Natural killer cell (primary cell): ENCODE measurements around the gene ACE2. TPM values are rescaled to one million over a fixed set of nuclear protein-coding genes. Genes with fewer than 3 reads are reported as not detected.

Experiments
- ATAC-seq, 3 donors: fragments of 150-1000 bp in 2 of 3; fragments of 200-7000 bp in 1 of 3; cut with Tn5 transposase; 1 replicate in 1 of 3; 2 replicates in 2 of 3; pipeline ENCODE4 v1.10.0; 2021; ENCODE audit warnings: mild to moderate bottlenecking in 2 of 3, moderate library complexity in 2 of 3
- DNase-seq, 2 donors: peaks; one replicate each; pipeline versions ENCODE4 v3.0.0 to v3.0.0-alpha.2; 2013 to 2021; ENCODE audit warnings: mixed read lengths in 1 of 2
- H3K27ac ChIP-seq: one replicate; pipeline ENCODE4 v1.5.1; 2013; ENCODE audit warnings: mild to moderate bottlenecking, low read length
- H3K27me3 ChIP-seq: one replicate; pipeline ENCODE4 v1.6.1; 2013; ENCODE audit warnings: low read length; ENCODE audit not compliant: control insufficient read depth, insufficient read depth
- H3K36me3 ChIP-seq: one replicate; pipeline ENCODE4 v1.6.1; 2013; ENCODE audit warnings: low read length; ENCODE audit not compliant: control insufficient read depth, insufficient read depth
- H3K4me1 ChIP-seq: one replicate; pipeline ENCODE4 v1.6.1; 2013; ENCODE audit warnings: low read length; ENCODE audit not compliant: control insufficient read depth, insufficient read depth
- H3K4me3 ChIP-seq: one replicate; pipeline ENCODE4 v1.5.1; 2013; ENCODE audit warnings: low read length
- H3K9me3 ChIP-seq: one replicate; pipeline ENCODE4 v1.6.1; 2013; ENCODE audit warnings: low read length; ENCODE audit not compliant: control insufficient read depth, insufficient read depth
- H3K27ac Mint-ChIP-seq, 2 donors: one replicate each; pipeline ENCODE4 v1.8.0; 2022; ENCODE audit warnings: mild to moderate bottlenecking in 2 of 2, mixed read lengths in 2 of 2, moderate library complexity in 1 of 2
- H3K27me3 Mint-ChIP-seq, 2 donors: one replicate each; pipeline ENCODE4 v1.8.0; 2022; ENCODE audit warnings: low read depth in 2 of 2, mixed read lengths in 2 of 2
- H3K36me3 Mint-ChIP-seq: one replicate; pipeline ENCODE4 v1.8.0; 2022; ENCODE audit warnings: mixed read lengths
- H3K4me1 Mint-ChIP-seq, 2 donors: one replicate each; pipeline ENCODE4 v1.8.0; 2022; ENCODE audit warnings: mixed read lengths in 2 of 2
- H3K4me3 Mint-ChIP-seq: one replicate; pipeline ENCODE4 v1.8.0; 2022; ENCODE audit warnings: mild to moderate bottlenecking, moderate library complexity, mixed read lengths
- H3K9me3 Mint-ChIP-seq, 2 donors: one replicate each; pipeline ENCODE4 v1.8.0; 2022; ENCODE audit warnings: mixed read lengths in 2 of 2
- WGBS: methylation state at CpG from one replicate; pipeline ENCODE4 v1.1.7; 2013; ENCODE audit warnings: missing lambda C conversion rate; ENCODE audit not compliant: insufficient coverage; 5-methylcytosine and 5-hydroxymethylcytosine counted together
- intact Hi-C: fragments of 100-400 bp; cut with micrococcal nuclease; formaldehyde crosslinking; loops from one replicate; pipeline ENCODE4 v1.14.2; 2022
- total RNA-seq, 4 donors: library from RNA; stranded (reverse); fragments of 120-200 nt in 1 of 4; gene quantifications; one replicate each; pipeline versions ENCODE4 v1.2.3 to v1.2.4, GENCODE V29; 2013 to 2022
- TF ChIP-seq, protein P1 (sequence below): fragments of 200-600 bp; IDR thresholded peaks from one replicate; pipeline ENCODE4 v1.8.0; 2022; ENCODE audit warnings: antibody characterized with exemption

The ACE2 gene
- total RNA-seq, 3 donors from 2014 or later (not counting 1 experiment from before 2014, with no cell fraction given): not detected

DNA sequence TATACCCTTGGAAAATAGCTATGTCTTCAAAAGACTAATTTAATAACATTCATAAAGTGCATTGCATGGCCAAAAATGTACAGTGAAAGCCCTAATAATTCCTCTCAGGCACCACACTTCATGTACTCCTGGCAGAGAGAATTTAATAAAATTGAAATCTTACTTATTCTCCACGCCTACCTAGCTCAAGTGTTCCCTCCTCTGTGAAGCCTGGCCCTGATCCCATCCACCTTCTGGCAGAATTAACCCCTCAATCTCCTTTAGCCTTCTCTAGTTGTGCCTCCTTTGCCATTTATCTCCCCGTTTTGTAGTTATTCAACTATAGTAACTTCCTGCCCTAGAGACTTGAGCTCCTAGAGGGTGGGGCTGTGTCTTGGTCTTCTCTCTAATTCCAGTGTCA, 26.7 kb downstream of the ACE2 start:
- no peaks in the 10 kb centered on the region for H3K36me3 ChIP-seq
- H3K4me1 ChIP-seq: no peaks in the 10 kb centered on the region
- no peak overlapping the region for H3K4me3 ChIP-seq
- Mint-ChIP-seq H3K4me3 (no peak overlapping the region), H3K9me3 (no peaks in the 10 kb centered on the region), H3K27ac (no peak overlapping the region), H3K27me3 (peaks cover 10 to 39% of the 10 kb centered on the region in 2 donors), H3K36me3 (no peaks in the 10 kb centered on the region), H3K4me1 (no peaks in the 10 kb centered on the region)
- H3K27ac ChIP-seq: no peak overlapping the region
- intact Hi-C loops: no loop called here
- no peaks in the 10 kb centered on the region for H3K27me3 ChIP-seq
- no peaks in the 10 kb centered on the region for H3K9me3 ChIP-seq
- TF ChIP-seq, protein P1, sequence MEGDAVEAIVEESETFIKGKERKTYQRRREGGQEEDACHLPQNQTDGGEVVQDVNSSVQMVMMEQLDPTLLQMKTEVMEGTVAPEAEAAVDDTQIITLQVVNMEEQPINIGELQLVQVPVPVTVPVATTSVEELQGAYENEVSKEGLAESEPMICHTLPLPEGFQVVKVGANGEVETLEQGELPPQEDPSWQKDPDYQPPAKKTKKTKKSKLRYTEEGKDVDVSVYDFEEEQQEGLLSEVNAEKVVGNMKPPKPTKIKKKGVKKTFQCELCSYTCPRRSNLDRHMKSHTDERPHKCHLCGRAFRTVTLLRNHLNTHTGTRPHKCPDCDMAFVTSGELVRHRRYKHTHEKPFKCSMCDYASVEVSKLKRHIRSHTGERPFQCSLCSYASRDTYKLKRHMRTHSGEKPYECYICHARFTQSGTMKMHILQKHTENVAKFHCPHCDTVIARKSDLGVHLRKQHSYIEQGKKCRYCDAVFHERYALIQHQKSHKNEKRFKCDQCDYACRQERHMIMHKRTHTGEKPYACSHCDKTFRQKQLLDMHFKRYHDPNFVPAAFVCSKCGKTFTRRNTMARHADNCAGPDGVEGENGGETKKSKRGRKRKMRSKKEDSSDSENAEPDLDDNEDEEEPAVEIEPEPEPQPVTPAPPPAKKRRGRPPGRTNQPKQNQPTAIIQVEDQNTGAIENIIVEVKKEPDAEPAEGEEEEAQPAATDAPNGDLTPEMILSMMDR: no peak
- 42% methylated on average over 1 of the region's 2 CpGs for WGBS
- DNase-seq (no peak), ATAC-seq (no peak)

- no peaks in the 10 kb centered on the region for H3K9me3 Mint-ChIP-seq
- intact Hi-C loops: no loop called here
- DNase-seq (no peak), ATAC-seq (no peak)
- Histone ChIP-seq H3K9me3 (no peaks in the 10 kb centered on the region), H3K36me3 (no peaks in the 10 kb centered on the region), H3K4me1 (no peaks in the 10 kb centered on the region), H3K27ac (no peak overlapping the region), H3K4me3 (no peak overlapping the region), H3K27me3 (no peaks in the 10 kb centered on the region)
- no peaks in the 10 kb centered on the region for H3K4me1 Mint-ChIP-seq
- H3K36me3 Mint-ChIP-seq: no peaks in the 10 kb centered on the region
- H3K27ac Mint-ChIP-seq: no peak overlapping the region
- H3K27me3 Mint-ChIP-seq: peaks cover 7 to 35% of the 10 kb centered on the region in 2 donors
- 20% methylated on average over 1 of the region's 1 CpG for WGBS
- H3K4me3 Mint-ChIP-seq: no peak overlapping the region
- TF ChIP-seq, protein P1: no peak
Observed at GRCh38 chrX:15570145-15570544, 30.6 kb downstream of the ACE2 start.

DNA sequence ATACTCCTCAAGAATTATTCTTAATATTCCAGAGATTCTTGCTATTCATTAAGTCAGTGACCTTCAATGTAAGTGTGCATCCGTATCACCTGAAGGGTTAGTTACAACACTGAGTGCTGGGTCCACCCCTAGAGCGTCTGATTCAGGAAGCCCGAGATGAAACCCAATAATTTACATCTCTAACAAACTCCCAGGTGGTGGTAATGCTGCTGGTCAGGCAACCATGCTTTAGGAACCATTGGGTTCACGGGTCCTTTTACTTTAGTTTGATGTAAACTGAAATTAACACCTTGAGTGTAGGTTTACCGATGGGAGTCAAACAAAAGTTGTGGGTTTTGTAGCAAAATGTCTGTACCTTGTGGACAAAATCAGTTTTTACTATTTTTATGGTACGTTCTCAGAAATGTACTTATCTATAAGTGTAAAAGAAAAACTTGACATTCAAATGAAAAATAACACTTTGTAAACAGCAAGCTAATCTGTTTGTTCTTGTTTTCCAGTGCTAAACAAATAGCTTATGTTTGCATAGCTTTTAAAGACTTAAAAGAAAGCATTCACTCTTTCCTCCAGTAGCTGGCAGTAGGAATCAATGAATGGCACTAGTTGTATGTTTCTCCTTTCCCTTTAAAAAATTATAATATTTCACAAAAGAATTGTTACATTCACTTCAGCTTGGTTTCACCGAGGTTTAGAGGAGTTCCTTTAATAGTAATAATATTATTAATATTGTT, 32.7 kb downstream of the ACE2 start:
- no peaks in the 10 kb centered on the region for H3K36me3 ChIP-seq
- H3K9me3 ChIP-seq: no peaks in the 10 kb centered on the region
- Mint-ChIP-seq H3K36me3 (no peaks in the 10 kb centered on the region), H3K4me3 (no peak overlapping the region), H3K27me3 (peaks cover 0 to 36% of the 10 kb centered on the region in 2 donors), H3K27ac (no peak overlapping the region), H3K9me3 (no peaks in the 10 kb centered on the region), H3K4me1 (no peaks in the 10 kb centered on the region)
- H3K4me1 ChIP-seq: no peaks in the 10 kb centered on the region
- TF ChIP-seq, protein P1: no peak
- ATAC-seq (no peak), DNase-seq (no peak)
- 55% methylated on average over 4 of the region's 7 CpGs for WGBS
- no peak overlapping the region for H3K27ac ChIP-seq
- H3K4me3 ChIP-seq: no peak overlapping the region
- H3K27me3 ChIP-seq: no peaks in the 10 kb centered on the region
- intact Hi-C loops: no loop called here

GRCh38 chrX:15567267-15567666, 33.5 kb downstream of the ACE2 start:
- intact Hi-C loops: no loop called here
- H3K36me3 ChIP-seq: no peaks in the 10 kb centered on the region
- H3K4me3 ChIP-seq: no peak overlapping the region
- no peaks in the 10 kb centered on the region for H3K9me3 Mint-ChIP-seq
- no peaks in the 10 kb centered on the region for H3K36me3 Mint-ChIP-seq
- TF ChIP-seq, protein P1: no peak
- H3K27me3 Mint-ChIP-seq: peaks cover 0 to 36% of the 10 kb centered on the region in 2 donors
- no peaks in the 10 kb centered on the region for H3K4me1 ChIP-seq
- H3K4me1 Mint-ChIP-seq: no peaks in the 10 kb centered on the region
- H3K27ac ChIP-seq: no peak overlapping the region
- H3K4me3 Mint-ChIP-seq: no peak overlapping the region
- H3K27ac Mint-ChIP-seq: peak overlapping the region in 1 of 2 donors; percentile 9
- H3K27me3 ChIP-seq: no peaks in the 10 kb centered on the region
- H3K9me3 ChIP-seq: no peaks in the 10 kb centered on the region
- WGBS: no CpG with 5 or more reads among the region's 1 CpG
- ATAC-seq (no peak), DNase-seq (no peak)
